Erythroblast (primary cell): ENCODE measurements around the gene FICD.

Source experiments
- GATA1 ChIP-seq: IDR thresholded peaks from 2 replicates; pipeline ENCODE4 v1.6.1; 2011; ENCODE audit warnings: low read depth, mild to moderate bottlenecking, control low read depth, low read length, moderate library complexity
- POLR2A ChIP-seq: IDR thresholded peaks from 2 replicates; pipeline ENCODE4 v1.6.1; 2011; ENCODE audit warnings: mild to moderate bottlenecking, low read length

DNA sequence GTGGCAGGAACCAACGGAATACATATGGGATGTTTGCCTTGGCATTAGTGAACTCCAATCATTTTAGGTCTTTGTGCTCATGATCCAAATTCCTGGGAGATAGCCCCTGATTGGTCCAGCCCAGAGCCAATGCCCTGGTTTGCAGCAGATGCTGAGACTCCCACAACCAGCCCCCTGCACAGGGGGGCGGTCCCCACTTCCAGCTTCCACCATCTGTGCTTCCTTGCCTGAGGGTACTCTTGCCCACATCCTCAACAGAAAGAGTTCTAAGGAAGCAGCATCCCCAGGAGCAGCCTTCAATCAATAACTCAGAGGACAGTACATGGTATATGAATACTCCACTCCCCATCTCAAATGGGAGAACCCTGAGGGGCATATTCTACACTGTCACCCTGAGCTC, 39.7 kb upstream of the FICD start:
- TF ChIP-seq POLR2A (no peak), GATA1 (no peak)
